RWPE2 (cell line): Measurements from ENCODE around the gene DCLK3.

Source experiments
- ATAC-seq: fragments of 200-7000 bp; cut with Tn5 transposase; 3 replicates; pipeline ENCODE4 v1.9.1; 2021; ENCODE audit warnings: low read depth
- DNase-seq: peaks from one replicate; pipeline ENCODE4 v3.0.0-alpha.2; 2020; ENCODE audit warnings: low spot score
- H3K27ac ChIP-seq: fragments of 450-650 bp; 2 replicates; pipeline ENCODE4 v1.5.1; 2017; ENCODE audit warnings: mild to moderate bottlenecking; ENCODE audit not compliant: poor library complexity, severe bottlenecking
- H3K27me3 ChIP-seq: fragments of 250-450 bp; sonication (Bioruptor Pico); 2 replicates; pipeline ENCODE4 v1.5.1; 2021; ENCODE audit warnings: mild to moderate bottlenecking, moderate library complexity; ENCODE audit not compliant: insufficient read depth, poor library complexity, severe bottlenecking
- H3K36me3 ChIP-seq: fragments of 250-450 bp; sonication (Bioruptor Pico); 2 replicates; pipeline ENCODE4 v1.5.1; 2020; ENCODE audit warnings: low read depth, mild to moderate bottlenecking, moderate library complexity
- H3K4me1 ChIP-seq: fragments of 250-450 bp; sonication (Bioruptor Pico); 2 replicates; pipeline ENCODE4 v1.5.1; 2021; ENCODE audit warnings: mild to moderate bottlenecking, moderate library complexity; ENCODE audit not compliant: insufficient read depth, poor library complexity, severe bottlenecking
- H3K4me3 ChIP-seq: fragments of 250-450 bp; sonication (Bioruptor Pico); 2 replicates; pipeline ENCODE4 v1.5.1; 2021; ENCODE audit warnings: mild to moderate bottlenecking, moderate library complexity; ENCODE audit not compliant: severe bottlenecking
- H3K9me3 ChIP-seq: fragments of 250-450 bp; sonication (Bioruptor Pico); 2 replicates; pipeline ENCODE4 v1.5.1; 2021; ENCODE audit warnings: mild to moderate bottlenecking, moderate library complexity; ENCODE audit not compliant: severe bottlenecking
- TF ChIP-seq, protein P1 (sequence below): fragments of 450-650 bp; IDR thresholded peaks from one replicate; pipeline ENCODE4 v1.5.1; 2017; ENCODE audit warnings: mild to moderate bottlenecking, moderate library complexity; ENCODE audit not compliant: poor library complexity, severe bottlenecking

Gene DCLK3

GRCh38 chr3:36792342-36792741 is 28.0 kb upstream of the DCLK3 start:
- DNase-seq (no peak), ATAC-seq (peak; percentile 78)
- Histone ChIP-seq H3K4me3 (no peak overlapping the region), H3K27me3 (no peaks in the 10 kb centered on the region), H3K9me3 (no peaks in the 10 kb centered on the region), H3K4me1 (no peaks in the 10 kb centered on the region), H3K36me3 (no peaks in the 10 kb centered on the region), H3K27ac (no peak overlapping the region)
- TF ChIP-seq, protein P1, sequence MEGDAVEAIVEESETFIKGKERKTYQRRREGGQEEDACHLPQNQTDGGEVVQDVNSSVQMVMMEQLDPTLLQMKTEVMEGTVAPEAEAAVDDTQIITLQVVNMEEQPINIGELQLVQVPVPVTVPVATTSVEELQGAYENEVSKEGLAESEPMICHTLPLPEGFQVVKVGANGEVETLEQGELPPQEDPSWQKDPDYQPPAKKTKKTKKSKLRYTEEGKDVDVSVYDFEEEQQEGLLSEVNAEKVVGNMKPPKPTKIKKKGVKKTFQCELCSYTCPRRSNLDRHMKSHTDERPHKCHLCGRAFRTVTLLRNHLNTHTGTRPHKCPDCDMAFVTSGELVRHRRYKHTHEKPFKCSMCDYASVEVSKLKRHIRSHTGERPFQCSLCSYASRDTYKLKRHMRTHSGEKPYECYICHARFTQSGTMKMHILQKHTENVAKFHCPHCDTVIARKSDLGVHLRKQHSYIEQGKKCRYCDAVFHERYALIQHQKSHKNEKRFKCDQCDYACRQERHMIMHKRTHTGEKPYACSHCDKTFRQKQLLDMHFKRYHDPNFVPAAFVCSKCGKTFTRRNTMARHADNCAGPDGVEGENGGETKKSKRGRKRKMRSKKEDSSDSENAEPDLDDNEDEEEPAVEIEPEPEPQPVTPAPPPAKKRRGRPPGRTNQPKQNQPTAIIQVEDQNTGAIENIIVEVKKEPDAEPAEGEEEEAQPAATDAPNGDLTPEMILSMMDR = peak; percentile 30

DNA sequence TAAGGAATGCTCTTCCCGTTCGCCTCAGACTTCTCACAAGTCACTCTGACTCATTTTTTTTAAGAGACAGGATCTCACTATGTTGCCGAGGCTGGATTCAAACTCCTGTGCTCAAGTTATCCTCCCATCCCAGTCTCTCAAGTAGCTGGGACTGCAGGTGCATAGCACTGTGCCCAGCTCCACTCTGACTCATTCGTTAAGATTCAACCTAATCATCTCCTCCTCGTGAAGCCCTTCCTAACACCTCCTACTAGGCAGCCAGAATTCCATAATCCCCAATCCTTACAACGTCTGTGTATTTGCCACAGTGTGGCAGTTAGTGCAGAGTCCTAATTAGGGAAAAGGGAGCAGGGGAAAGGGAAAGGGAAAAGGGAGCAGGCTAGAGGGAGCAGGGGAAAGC is 26.4 kb upstream of the DCLK3 start:
- no peak for ATAC-seq
- DNase-seq = no peak
- no peaks in the 10 kb centered on the region for H3K9me3 ChIP-seq
- H3K36me3 ChIP-seq = no peaks in the 10 kb centered on the region
- no peak overlapping the region for H3K27ac ChIP-seq
- no peaks in the 10 kb centered on the region for H3K27me3 ChIP-seq
- TF ChIP-seq, protein P1 = no peak
- no peaks in the 10 kb centered on the region for H3K4me1 ChIP-seq
- no peak overlapping the region for H3K4me3 ChIP-seq

DNA sequence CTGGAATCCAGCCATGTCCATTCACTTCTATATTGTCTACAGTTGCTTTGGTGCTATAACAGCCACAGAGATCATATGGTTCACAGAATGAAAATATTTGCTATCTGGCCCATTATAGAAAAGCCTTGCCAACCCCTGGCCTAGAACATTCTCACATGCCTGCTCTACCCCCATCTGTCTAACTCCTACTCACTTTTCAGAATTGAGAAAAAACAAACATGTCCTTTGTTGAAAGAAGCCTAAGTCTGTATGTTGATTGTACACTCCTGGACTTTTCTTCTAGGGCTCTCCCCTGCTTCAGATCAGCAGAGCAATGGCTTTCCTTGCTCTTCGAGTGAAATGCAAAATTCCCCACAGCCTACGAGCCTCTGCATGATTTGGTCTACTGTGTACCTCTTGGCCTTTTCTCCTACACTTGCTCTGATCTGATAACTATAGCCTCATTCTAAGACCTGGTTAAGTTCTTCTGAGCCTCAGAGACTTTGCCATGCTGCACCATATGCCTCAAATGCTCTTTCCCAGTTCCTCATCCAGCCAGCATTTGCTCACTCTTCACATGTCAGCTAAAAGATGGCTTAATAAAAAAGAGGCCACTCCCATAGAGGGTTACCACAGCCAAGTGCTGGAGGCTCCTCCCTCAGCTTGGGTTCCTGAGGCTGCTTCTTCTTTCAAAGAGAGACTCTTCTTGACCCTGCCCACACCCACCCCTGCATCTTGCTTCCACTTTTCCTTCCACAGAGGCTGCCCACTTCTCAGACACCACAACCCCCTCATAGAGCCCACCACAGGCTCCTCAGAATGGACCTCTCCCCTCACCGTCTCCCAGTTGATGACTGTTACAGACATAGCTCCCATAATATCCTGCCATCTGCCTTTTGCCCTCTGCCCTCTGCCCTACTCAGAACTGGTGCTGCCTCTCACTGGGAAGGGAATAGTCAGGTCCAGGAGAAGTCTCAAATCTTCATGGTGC is 22.9 kb upstream of the DCLK3 start:
- H3K27ac ChIP-seq = no peak overlapping the region
- ATAC-seq = no peak
- H3K4me3 ChIP-seq = no peak overlapping the region
- H3K9me3 ChIP-seq = no peaks in the 10 kb centered on the region
- TF ChIP-seq, protein P1 = no peak
- no peaks in the 10 kb centered on the region for H3K4me1 ChIP-seq
- no peak for DNase-seq
- H3K36me3 ChIP-seq = no peaks in the 10 kb centered on the region
- H3K27me3 ChIP-seq = no peaks in the 10 kb centered on the region

GRCh38 chr3:36784138-36784635 is 19.8 kb upstream of the DCLK3 start:
- no peak overlapping the region for H3K27ac ChIP-seq
- TF ChIP-seq, protein P1 = no peak
- DNase-seq (no peak), ATAC-seq (no peak)
- no peaks in the 10 kb centered on the region for H3K4me1 ChIP-seq
- H3K4me3 ChIP-seq = no peak overlapping the region
- H3K9me3 ChIP-seq = no peaks in the 10 kb centered on the region
- no peaks in the 10 kb centered on the region for H3K27me3 ChIP-seq
- no peaks in the 10 kb centered on the region for H3K36me3 ChIP-seq
